HG03175 (cell line): Measurements from ENCODE around the gene PRKCH.
"Not testable (repeated sequence)": the region's sequence is repeated elsewhere in the genome, so short reads cannot be mapped to it uniquely, and the experiment has no call there.

Experiments used
- ATAC-seq: cut with Tn5 transposase; IDR thresholded peaks from one replicate; pipeline ENCODE4 v1.9.1; 2021; ENCODE audit warnings: mild to moderate bottlenecking, moderate library complexity; ENCODE audit not compliant: unreplicated experiment

The PRKCH gene

DNA sequence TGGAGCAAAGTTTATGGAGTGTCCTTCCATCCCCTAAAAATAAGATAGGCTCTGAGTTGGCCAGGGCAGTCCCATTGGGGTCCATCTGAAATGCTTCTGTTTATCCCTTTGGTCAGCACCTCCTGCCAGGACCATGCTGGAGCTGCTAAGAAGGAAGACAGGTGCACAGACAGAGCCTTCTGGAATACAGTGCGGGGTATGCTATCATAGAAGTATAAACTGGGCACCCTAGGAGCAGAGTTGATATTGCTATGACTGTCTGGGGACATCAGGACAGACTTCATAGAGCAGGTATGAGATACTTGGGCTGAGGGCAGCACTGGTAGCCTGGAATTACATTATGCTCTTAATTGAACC is 203.5 kb downstream of the PRKCH start:
- no peak for ATAC-seq

DNA sequence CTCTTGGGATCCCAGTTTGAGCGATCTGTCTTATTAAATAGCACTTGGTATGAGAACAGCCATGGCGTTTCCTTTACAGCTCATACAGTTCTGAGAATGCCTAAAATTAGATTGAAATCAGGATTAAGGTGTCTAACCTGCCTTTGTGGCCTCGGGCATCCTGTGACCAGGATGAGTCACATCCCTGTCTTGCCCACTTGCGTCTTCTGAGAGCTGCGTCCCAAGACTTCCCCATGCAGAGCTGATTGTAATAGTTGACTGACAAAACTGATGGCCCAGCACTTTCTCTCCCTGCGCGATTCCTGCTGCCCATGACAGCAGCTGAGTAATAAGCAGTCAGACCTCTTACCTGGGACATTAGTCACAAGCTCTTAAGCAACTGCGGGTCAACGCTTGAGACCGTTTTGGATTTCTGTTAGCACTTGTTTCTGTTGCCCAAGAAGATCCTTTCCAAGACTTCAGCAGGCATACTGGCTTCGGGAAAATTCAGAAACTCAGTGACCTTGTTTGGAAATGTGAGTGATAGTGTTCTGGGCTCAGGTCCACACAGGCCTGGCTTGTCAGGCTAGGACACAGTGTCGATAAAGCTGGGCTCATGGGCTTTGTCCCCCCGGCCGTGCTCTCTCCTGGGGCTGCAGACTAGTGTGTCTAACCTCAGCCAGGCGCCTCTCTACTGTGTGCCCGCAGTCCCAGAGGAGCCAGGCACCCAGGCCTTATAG is 204.1 kb downstream of the PRKCH start:
- peak; percentile 76 for ATAC-seq

DNA sequence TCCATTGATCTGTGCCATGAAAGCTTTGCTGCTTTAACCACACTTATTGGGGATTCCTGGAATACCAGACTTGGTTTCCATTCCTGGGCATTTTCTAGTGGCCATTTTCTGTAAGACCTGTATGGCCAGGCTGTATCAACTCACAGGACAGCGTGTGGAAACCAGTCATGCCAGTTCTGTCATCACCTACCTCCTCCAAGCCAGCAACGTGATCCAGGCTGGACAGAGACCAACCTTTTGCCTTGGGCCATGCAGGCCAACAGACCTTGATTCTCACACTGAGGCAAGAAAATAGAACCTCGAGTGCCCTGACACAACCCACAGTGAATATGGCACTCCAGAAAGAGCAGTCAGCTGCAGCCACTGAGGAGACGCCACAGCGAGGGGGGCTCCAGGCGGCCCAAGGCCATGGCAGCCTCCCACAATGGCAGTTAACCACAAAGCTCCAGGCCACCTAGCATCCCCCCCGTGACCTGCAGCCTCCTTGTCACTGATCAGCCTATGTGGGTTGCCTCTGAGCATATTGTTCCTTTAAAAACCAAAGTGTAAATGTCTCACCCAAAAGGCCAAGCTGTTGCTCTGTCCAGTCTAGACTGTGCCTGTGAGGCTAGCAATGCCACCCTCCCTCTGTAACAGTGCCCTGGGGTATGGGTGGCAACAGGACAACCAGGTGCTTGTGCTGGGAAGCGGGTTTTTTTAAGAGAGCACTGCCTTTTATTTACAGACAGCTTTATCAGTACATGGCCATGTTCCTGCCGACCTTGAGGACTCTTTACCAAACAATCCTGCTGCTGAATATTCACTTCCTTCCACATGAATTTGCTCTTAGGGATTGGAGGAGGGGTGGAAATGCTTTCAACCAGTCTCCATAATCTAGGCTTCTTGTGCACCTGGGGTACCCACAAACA is 205.3 kb downstream of the PRKCH start:
- no peak for ATAC-seq

DNA sequence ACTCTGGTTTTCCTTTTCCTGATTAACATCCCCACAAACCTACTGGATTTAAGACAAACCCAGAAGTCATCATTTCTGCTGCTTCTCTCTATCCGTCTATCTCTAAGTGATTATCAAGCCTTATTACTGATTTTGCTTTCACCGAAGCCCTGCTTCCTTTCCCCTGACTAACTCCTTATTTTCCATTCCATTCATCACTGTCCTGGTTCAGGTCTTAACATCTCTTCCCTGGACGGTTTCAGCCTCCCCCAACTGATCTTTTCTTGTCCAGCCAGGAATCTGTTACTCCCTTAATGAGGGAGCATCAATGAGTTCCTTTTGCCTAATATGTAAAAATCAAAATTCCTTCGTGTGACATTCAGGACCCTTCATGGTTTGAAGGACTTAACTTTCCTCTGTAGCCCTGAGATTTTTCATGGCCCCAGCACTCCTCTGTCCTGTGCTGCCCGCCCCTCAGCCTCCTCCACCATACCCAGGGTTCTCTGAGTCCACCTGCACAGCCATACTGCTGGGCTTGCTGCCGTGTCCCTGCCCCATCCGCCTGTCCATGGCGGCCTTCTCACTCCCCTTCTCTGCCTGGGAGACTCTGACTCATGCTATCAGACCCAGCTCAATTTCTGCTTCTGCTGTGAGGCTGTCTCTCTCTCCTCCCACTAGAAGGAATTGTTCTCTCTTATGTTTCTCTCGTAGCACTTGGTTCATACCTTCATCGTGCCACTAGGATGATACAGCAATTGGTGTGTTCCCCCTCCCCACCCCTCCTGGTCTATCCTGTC is 206.1 kb downstream of the PRKCH start:
- no peak for ATAC-seq

DNA sequence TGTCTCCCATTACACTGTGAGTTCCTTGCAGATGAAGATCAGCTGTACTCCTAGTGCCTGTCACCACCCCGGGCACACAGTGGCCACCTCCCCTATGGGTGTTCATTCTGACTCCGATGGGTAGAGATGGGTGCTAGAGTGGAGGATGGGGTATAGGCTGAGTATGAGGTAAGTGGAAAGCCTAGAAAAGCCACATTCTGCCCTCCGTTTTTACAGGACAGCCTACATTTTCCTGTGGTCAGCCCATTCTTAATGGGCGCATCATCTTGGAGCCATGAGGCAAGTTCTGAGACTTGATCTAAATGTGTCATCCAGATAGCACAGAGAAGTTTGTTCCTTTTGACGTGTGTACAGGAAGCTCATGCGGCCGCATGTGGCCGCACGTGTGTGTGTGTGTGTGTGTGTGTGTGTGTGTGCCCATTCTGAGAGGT is 207.2 kb downstream of the PRKCH start:
- no peak for ATAC-seq

DNA sequence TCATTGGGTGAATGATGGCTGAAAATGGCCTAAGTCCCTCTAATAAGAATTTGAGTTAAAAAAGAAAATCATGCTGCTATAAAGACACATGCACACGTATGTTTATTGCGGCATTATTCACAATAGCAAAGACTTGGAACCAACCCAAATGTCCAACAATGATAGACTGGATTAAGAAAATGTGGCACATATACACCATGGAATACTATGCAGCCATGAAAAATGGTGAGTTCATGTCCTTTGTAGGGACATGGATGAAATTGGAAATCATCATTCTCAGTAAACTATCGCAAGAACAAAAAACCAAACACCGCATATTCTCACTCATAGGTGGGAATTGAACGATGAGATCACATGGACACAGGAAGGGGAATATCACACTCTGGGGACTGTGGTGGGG is 208.0 kb downstream of the PRKCH start:
- not testable (repeated sequence) for ATAC-seq

DNA sequence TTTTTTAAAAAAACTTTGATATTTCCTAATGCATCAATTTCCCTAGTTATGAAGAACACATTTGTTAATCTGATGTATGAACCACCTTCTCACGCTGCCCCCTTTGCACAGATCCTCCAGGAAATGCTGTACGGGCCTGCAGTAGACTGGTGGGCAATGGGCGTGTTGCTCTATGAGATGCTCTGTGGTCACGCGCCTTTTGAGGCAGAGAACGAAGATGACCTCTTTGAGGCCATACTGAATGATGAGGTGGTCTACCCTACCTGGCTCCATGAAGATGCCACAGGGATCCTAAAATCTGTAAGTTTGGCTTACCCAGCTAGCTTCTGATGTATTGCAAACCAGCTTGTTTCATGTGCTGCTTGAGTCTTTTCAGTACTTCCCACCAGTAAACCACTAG is 208.9 kb downstream of the PRKCH start:
- no peak for ATAC-seq

DNA sequence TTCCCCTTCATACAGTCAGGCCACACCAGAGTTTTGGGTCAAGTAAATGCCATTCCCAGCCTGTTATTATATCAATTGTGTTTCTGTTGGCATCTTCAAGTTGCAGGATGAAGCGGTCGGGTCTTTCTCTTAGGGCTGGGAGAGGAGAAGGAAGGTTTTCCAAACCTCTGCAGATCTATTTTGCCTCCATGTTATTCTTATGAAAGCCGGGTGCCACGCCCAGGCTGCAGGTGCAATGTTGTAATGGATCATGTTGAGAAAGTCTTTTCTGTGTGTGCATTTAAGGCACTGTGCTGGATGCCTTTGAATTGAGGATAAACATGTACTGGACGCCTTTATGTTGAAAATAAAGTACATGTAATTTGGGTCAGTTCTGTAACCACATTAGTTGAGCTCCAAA is 209.5 kb downstream of the PRKCH start:
- ATAC-seq = no peak

DNA sequence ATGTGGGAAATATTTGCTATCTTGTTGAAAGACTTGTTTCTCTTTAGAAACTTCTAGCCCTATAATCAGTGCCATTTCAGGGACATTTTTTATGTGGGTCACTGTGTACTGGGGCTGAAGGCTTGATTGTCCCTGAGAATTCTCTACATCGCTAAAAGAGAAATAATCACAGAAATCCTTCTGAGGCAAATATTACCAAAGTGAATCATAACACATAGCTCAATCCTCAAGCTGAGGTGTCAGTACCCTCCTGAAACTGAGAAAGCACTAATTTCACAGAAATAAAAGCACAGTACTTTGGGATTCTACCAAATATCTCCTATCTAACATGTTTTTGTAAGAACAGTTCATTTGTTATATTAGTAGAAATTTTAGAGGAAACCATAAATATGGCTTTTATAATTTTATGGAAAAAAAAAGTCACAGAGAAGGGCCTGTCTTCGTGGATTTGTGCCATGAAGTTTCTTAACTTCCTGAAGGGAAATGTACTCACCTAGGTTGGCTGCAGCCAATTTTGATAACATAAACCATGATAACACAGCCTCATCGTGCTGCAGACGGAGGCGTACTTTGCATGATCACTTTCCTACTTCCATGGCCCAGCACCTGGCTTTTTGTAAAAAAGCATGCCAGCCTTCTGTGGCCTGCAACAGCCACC is 210.2 kb downstream of the PRKCH start:
- ATAC-seq = no peak

DNA sequence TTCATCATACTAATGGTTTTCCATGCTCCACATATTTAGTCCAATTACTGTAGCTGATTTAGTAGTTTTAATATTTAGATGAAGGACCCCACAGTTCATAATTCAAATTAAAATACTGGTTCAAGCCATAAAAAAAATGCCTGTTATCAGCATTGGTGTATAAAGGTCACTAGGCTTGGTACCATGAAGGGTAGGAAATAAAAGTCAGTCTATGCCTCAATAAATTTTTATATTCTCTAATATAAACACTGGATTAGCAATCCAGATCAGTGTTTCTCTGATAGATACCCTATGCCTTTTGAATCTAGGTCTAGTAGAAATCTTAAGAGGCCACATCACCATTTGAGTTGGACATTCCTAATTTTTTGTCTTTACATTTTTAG is 210.7 kb downstream of the PRKCH start:
- ATAC-seq = no peak

DNA sequence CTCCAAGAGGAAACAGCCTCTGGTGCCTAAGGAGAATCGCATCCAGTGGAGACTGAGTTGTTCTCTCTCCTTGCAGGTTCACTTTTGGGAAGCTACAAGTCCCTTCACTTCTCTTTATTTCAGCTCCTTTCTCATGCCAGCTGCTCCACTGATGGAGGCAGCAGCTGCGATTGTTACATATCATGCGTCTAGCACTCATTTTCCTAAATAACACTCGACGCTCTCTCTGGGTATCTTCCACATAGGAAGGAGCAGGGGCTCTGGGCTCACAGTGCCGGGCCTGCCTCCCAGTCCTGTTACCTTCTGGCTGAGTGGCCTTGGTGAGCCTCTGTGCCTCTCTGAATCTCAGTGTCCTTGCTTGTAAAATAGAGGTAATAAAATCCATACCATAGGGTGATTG is 211.4 kb downstream of the PRKCH start:
- ATAC-seq = no peak

DNA sequence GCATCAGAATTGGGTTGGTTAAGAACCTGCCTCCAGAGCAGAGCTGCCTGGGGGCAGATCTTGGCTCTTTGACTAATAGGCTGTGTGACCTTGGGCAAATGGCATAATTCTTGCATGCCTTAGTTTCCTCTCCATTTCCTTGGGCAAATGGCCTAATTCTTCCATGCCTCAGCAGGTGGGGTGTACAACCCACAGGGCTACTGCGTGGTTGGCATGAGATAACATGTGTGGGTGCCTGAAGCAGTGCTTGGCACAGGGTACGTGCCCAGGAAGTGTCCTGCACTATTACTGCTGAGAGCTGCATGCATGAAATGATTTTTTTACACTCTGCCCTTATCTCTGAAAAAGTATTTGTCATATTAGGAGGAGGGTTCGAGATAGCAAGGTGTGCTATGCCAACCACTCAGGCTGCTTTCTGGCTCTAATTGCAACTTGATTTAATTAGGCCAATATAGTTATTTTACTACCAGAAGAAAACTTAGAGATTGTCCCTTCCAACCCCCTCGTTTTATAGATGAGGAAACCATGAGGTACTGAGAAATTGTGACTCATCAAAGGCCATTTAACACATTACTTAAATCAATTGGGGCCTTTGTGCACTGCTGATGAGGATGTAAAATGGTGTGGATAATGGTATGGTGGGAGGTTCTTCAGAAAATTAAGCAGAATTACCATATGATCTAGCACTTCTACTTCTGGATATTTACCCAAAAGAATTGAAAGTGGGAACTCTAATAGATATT is 212.3 kb downstream of the PRKCH start:
- ATAC-seq = no peak

DNA sequence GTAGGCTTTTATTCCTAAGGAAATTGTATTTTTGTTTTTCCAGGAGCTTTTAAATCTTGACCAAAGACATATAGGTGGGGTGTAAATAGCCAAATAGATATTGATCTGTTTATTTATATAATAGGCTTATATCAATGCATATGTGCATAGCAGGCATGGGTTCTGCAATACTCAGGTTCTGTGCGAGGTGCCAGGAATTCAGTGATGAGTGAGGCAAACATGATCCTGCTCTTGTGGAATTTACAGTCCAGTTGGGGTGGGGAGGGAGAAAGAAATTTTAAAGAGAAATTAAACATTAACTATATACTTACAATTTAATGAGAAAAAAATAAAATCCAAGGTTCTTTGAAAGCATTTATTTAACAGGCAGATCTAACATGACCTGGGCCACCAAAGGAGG is 213.7 kb downstream of the PRKCH start:
- ATAC-seq = no peak

DNA sequence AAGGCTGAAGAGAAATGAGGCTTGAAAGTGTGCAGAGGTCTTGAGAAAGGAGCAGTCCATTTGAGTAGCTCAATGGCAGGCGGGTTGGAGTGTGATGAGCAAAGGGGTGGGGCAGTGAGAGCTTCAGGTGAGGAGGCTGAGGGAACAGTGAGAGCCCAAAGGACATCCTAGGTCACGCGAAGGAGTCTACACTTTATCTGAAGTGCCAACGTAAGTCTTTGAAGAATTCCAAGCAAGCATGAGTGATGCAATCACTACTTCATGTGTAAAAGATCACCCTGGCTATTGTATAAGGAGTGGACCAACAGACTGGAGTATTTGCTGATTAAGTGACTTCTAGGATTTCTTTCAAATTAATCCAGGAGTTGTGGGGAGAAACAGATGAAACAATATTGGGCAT is 214.1 kb downstream of the PRKCH start:
- no peak for ATAC-seq

DNA sequence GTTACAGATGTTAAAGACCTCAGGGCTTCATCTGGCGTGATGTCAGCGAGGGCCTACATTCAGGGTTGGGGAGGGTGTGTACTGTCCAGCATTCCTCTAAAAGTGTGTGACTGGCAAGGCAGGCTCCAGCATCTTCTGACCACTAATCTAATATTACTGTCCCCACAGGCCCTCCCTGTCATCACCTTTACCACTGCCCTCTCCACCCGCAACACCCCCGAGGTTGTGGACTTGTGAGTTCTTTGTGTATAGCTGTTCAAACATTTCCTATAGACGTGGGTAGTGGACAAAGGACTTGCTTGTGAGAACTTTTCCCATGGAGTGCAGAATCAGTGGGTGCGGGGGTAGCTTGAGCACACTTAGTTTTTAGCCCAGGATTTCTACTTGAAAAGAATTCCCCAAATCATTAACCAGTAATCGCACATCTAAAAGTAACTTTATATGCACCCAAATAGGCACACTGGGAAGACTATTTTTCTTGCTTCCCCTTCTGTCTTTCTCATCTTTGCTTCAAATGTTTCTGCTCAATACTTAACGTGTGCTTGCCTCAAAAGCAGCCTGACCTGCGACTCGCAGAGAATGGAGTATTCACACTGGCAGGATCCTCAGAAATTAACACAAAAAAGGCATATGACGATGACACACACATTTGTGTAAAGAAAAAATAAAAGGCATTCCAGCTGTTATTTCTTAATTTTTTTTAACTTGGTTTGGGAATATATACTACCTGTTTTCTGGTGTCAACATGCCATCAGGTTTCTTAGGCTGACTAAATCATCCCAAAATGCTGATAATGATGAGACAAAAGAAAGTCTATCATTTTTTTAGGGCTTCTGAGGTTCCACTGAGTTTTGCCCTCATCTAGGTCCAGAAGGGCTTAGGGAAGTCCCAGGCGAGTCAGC is 215.5 kb downstream of the PRKCH start:
- no peak for ATAC-seq

DNA sequence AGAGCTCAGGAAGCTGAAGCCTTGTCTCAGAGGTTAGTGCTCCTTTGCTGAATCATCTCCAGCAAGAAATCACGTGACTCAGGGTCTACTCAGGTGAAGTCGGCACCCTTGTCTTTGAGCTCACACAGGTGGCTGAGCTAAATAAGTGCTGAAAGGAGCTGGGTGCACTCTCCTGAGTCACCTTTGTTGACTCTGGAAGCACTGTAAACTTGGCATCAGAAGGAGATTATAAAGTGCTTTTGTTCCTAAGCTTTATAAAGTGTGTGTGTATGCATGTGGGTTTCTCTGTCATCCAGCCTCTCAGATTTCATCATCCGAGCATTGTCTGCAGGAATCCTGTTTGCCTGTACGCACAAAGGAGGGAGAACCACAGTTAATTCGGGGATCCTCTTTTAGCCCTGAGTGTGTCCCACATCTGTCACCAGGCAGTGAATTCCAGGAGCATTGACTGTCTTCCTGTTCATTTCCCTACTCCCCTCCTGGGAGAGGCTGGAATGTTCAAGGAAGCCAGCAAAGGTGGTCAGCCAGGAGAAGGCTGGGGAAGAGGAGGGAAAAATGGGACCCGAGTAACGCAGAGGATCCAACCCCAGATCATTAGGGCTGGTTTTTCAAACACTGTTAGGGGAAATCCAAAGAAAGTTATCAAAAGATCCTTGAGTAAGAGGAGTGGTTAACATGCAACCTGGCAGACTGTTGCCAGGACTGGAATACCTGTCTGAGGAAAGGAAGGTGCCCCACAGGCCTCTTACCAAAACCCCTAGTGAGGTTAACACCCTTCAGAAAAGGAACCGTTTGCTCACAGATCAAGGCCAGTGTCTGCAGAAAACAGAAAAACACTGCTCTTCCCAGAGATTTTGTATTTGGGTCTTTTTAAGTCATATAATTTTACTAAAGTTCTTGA is 216.4 kb downstream of the PRKCH start:
- ATAC-seq = no peak

DNA sequence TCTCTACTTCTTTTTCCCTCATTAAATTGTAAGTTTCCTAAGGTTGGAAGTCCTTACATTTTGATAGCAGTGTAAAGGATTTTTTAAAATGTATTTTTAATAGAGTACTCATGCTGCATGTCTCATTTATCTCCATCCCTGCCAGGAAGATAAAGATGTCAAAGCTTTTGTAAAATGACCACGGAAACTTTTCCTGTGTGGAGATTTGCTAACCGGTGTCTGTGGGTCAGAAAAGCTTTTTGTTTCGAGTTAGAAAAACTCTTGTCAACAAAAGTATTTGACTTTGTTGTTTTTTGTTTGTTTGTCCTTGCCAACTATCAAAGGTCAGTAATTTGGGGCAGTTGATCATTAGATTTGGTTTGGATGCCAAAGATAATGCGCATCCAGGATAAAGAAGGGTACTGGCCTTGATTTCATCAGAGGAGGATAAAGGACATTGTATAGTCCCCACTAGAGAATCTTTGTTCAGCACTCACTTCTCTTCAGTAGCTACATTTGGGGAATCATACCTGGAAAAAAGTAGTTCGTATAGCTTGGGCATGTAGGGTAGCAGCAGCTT is 217.2 kb downstream of the PRKCH start:
- no peak for ATAC-seq

DNA sequence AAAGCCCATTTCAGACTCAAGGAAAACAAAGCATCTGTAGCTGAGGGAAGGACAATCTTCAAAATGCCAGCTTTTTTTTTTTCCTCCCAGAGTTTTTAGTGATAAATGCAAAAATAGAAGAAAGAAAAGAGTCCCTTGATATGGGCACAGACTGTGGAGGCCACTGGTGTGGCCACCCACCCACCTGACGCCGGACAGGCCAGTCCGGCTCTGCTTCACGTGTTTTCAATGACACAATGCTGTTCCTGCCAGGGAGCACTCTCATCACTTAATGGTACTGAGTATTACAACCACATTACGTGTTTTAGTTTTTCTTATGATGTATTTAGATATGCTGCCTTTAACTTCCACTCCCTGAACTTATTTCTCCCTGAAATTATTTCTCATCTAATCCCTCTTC is 218.3 kb downstream of the PRKCH start:
- no peak for ATAC-seq
